GM12872 (cell line): ENCODE measurements around the gene CSF1R.

ENCODE experiments used
- CTCF ChIP-seq: IDR thresholded peaks from 3 replicates; pipeline ENCODE4 v1.5.1; 2011; ENCODE audit warnings: low read depth, mild to moderate bottlenecking, low read length, moderate library complexity; ENCODE audit not compliant: insufficient read depth

CSF1R gene

GRCh38 chr5:150044712-150045111 is 41.6 kb downstream of the CSF1R start:
- no peak for TF ChIP-seq CTCF

- TF ChIP-seq CTCF, result no peak
Observed at GRCh38 chr5:150044329-150044681, 42.0 kb downstream of the CSF1R start.

GRCh38 chr5:150043657-150044328 is 42.6 kb downstream of the CSF1R start:
- TF ChIP-seq CTCF, result no peak

GRCh38 chr5:150042459-150042858 is 43.9 kb downstream of the CSF1R start:
- TF ChIP-seq CTCF, result no peak

GRCh38 chr5:150038547-150038946 is 47.8 kb downstream of the CSF1R start:
- TF ChIP-seq CTCF, result no peak

- TF ChIP-seq CTCF, result no peak
Observed at GRCh38 chr5:150036513-150036912, 49.8 kb downstream of the CSF1R start.

GRCh38 chr5:150035139-150035895 is 51.0 kb downstream of the CSF1R start:
- no peak for TF ChIP-seq CTCF
